HG03342 (cell line): ENCODE measurements around the gene CGB2.
"Not testable (repeated sequence)": the region's sequence is repeated elsewhere in the genome, so short reads cannot be mapped to it uniquely, and the experiment has no call there.

Source experiments
- ATAC-seq: cut with Tn5 transposase; IDR thresholded peaks from one replicate; pipeline ENCODE4 v1.9.1; 2021; ENCODE audit warnings: mild to moderate bottlenecking, moderate library complexity; ENCODE audit not compliant: unreplicated experiment

CGB2 gene

GRCh38 chr19:49031642-49032301 lies at the start of gene CGB2:
Gene CGB2, plus strand, starts transcription at chr19:49031890. Its CDS starts 206 bp downstream, at chr19:49032096.
- ATAC-seq = not testable (repeated sequence)

GRCh38 chr19:48982280-48982679 lies 49.4 kb upstream of the CGB2 start:
- ATAC-seq = no peak

DNA sequence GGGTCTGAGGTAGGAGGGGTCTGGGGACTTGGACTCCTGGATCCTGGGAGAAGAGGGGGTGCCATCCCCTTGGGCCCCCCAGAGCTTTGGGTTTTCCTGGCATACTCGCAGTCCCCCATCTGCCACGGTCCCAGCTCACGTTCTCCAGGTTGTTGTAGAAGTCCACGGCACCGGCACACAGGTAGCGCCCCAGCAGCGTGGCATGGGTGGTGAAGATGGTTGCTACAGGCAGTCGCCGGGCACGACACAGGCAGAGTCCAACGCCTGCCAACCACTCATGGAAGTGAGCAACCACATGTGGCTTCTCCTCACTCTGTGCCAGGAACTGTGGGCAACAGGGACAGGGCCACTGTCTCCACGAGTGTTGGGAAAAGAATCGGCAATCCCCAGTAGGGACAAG lies 46.0 kb upstream of the CGB2 start:
- no peak for ATAC-seq

DNA sequence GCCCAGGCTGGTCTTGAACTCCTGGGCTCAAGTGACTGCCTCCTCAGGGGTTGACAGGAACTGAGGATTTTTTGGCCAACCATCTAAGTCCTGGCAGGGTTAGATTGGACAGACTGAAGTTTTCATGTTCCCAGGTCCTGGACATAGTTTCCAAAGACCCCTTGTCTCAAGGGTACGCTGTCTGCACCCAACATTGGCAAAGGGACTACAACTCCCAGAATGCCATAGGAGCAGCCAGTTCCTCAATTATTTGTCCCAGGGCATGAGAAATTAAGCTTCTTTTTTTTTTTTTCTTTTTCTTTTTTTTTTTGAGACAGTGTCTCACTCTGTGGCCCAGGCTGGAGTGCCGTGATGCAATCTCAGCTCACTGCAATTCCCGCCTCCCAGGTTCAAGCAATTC lies 45.5 kb upstream of the CGB2 start:
- ATAC-seq = no peak

DNA sequence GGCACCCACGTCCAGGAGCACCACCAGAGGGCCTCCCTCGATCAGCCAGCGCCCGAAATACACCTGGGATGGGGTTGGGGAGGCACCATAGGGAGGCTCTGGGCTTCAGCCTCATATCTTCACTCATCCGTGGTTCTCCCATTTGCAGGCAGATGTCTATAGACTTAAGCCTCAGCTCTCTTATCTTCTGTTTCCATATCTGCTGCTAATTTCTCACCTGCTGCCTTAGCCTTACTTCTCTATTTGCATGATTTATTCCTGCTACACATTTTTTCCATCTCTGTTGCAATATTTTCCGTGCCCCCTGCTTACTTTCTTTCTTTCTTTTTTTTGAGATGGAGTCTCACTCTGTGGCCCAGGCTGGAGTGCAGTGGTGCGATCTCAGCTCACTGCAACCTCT lies 44.4 kb upstream of the CGB2 start:
- no peak for ATAC-seq

GRCh38 chr19:48988286-48988685 lies 43.4 kb upstream of the CGB2 start:
- ATAC-seq = no peak

DNA sequence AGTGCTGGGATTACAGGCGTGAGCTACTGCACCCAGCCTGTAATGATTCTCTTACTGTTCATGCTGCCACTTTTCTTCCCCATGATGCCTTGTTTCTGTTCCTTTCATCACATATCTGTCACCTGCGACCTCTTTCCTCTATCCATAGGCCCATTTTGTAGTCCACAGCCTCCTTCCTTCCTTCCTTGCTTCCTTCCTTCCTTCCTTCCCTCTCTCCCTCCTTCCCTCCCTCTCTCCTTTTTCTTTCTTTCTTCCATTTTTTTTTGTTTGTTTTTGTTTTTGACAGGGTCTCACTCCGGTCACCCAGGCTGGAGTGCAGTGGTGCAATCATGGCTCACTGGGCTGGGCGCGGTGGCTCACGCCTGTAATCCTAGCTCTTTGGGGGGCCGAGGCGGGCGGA lies 42.8 kb upstream of the CGB2 start:
- ATAC-seq = no peak

DNA sequence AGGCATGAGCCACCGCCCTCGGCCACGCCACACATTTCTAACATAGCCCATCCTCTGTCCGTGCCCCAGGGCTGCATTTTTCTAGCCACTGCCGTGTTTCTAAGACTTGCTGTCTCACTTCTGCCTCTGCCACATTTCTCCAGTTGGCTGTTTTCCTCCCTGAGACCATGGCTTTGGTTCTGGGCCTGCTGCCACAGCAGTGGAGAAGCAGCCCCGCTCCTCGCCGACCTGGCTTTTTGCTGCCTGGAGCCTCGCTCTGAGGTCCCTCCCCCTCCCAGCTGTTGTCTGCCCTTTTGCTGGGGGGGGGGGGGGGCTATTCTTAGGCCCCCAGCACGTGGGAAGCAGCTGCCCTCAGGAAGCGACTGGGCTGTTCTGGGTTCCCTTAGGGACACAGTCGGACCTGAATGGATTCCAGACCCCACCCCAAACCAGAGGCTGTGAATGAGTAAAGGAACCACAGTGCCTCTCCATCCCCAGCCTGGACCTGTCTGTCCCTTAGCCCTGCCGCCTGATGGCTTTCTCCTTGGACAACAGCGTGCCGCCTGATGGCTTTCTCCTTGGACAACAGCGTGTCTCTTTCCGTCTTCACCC lies 41.9 kb upstream of the CGB2 start:
- ATAC-seq = no peak

- no peak for ATAC-seq
These were observed 41.3 kb upstream of the CGB2 start for GRCh38 chr19:48990400-48990799.

GRCh38 chr19:48991011-48991609 lies 40.6 kb upstream of the CGB2 start:
- ATAC-seq = no peak

- no peak for ATAC-seq
These were observed 39.7 kb upstream of the CGB2 start for GRCh38 chr19:48991873-48992580.

DNA sequence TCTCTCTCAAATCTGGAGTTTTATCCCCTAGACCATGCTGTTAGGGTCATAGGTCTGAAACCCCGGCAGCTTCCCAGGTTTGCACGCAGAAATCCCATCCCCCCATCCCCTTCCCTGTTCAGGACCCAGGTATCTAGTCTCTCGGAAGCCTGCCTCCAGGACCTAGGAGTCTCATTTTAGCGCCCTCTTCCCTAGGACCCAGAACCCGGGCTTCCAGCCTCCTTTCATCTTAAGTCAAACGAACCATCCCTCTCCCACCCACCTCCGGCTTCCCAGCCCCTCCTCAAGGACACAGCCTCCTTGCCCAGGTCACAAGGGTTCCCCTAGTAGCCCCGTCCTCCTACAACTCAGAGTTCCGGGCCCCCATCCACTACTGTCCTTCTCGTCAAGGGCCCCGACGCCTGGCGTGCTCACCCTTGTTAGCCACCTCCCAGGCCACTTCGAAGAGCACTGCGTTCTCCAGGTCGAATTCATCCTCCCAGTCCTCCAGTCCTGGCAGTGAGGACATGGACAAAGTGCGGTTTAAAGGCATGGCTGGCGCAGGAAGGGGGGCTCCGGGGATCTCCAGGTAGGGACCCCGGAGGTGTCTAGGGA lies 39.0 kb upstream of the CGB2 start:
- ATAC-seq = no peak

DNA sequence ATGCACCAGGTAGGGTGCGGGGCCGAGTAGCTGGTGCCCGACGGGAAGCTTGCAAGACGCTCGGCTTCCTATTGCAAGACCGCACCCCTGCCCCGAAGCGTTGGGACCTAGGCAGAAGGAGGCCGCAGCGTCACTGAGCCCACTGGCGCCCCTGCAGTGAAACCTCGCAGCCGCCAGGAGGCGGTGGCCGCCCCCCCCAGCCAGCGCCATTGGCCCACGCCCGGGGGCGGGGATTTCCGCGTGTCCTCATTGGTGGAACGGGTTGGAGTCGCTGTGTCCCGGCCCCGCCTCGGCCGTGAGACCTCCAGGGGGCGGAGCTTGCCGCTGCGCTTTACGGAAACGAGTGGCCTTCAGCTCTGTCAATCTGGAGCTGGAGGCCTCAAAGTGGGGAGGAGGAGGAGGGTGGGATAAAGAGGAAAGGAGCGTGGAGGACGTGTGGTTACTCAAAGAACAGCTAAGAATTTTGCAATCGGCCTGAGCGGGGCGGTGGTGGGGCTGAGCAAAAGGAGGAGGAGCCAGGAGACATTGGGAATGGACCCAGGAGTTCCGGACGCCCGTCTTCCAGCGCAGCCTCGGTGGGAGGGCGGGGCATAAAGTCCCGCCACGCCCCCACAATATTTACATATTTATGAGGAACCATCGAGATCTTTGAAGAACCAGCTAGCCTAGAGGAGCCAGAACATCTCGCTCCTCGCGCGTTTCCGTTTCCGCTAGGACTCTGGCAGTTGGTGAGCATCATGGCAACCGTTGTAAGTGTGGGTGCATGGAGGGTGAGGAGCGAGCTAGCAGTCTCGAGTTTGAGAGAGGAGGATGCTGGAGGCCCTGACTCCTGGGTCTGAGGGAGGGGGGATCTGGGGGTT lies 38.3 kb upstream of the CGB2 start, which contains the start of the genes GYS1 and RUVBL2:
TSS of gene GYS1 (minus strand) at position 135 of the 860 bp plus-strand sequence. CDS start 197 bp downstream, outside the sequence.
TSS of gene RUVBL2 (plus strand) at position 713 of the 860 bp plus-strand sequence. CDS start at position 738, 25 bp downstream.
- peak; percentile 81 for ATAC-seq

DNA sequence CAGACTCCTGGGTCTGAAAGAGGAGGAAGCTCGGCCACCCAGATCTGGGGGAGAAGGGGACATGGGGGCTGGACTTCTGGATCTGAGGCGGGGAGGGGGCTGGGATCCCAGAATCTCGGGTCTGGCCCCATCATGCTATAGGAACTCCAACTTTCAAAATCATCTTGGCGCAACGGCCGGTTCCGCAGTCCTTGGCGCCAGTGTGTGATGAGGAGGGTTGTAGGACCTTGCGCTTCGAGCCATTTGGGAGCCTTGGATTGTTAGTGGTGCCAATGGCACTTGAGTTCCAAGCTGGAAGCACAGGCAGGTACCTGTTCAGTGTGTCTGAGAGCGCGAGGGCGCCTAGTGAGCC lies 37.7 kb upstream of the CGB2 start:
- ATAC-seq = no peak

DNA sequence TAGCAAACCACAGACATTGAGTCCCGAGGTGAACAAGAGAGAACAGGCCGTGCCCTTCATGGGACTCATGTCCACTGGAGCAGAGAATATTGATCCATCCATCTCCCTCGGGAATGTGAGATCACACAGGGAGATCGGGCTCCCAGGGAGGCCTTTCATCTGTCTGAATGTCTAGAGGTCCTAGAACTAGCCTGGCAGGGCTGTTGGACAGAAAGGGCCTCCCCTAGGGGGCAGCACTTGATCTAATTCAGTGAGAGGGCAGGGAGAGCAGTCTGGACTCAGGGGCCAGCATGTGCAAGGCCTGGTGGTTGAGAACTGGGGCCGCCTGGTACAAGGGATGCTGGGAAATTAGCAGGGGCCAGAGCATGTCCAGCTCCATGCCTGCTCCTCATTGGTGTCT lies 33.7 kb upstream of the CGB2 start:
- no peak for ATAC-seq

- no peak for ATAC-seq
These were observed 32.0 kb upstream of the CGB2 start for GRCh38 chr19:48999481-49000325.

GRCh38 chr19:49004133-49004532 lies 27.6 kb upstream of the CGB2 start:
- ATAC-seq = no peak

DNA sequence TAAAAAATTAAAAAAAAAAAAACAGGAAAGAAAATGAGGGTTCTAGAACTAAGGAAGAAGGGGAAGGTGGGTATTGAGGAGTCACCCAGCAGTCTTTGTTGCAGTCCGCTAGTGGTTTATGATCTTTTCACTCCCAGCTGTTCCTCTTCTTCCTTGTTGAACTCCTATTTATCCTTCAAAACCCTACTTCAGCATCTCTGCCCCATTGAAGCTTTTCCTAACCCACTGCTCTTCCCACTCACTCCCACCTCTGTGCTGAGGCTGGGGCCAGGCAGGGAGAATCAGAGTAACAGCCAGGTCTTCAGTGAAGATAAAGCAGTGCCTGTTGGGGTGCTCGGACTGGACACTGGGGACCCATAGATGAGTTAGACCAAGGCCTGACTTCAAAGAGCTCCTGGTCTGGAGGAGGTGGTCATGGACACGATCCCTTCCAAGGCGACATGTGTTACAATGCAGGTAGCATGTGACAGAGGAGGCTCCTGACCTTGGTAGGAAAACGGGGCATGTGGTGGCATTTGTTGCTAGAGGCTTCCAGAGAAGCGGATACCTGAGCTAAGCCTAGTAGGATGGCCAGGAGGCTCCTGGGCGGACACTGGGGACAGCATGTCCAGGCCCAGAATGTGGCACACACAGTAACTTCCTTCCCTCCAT lies 26.6 kb upstream of the CGB2 start:
- ATAC-seq = no peak

DNA sequence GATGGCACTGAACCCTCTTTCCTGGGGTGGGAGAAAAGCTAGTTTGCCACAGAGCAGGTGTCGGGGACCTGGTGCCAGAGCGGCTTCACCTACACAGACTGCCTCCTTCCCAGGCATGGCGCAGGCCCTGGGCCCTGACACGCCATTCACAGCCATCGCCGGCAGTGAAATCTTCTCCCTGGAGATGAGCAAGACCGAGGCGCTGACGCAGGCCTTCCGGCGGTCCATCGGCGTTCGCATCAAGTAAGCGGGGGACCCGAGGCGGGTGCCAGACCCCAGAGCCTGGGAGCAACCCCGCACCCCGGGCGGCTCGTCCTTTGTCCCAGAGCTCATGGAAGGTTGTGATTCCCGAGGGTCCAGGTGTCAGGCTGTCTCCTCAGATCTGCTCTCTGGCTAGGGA lies 24.8 kb upstream of the CGB2 start:
- no peak for ATAC-seq
